ENCODE results near the gene NAE1. TPM values are rescaled to one million over a fixed set of nuclear protein-coding genes. Genes with fewer than 3 reads are reported as not detected.

NAE1 gene
- total RNA-seq, 1 experiment from 2014 or later, result 129 TPM

GRCh38 chr16:66758086-66758485, 72.7 kb downstream of the NAE1 start:
- H3K27me3 Mint-ChIP-seq (ENCODE audit: low read depth), result peaks cover 11% of the 10 kb centered on the region
- no peak overlapping the region for H3K27ac Mint-ChIP-seq
- H3K9me3 Mint-ChIP-seq, result no peaks in the 10 kb centered on the region
- ATAC-seq (no peak), DNase-seq (ENCODE audit: low spot score) (no peak)
- ChIA-PET POLR2A (no interaction called here), CTCF (interaction anchor here (1.6 kb wide), 1 partner anchor 18 kb away, joined by 4 read pairs; no protein-coding TSS in a partner anchor)
- no peak for TF ChIP-seq USF1 (CRISPR knock-in tag; IDR thresholded peaks at IDR 0.05)
- TF ChIP-seq NR2C2 (CRISPR knock-in tag; IDR thresholded peaks at IDR 0.05), result no peak
- TF ChIP-seq CTCF (IDR thresholded peaks at IDR 0.05), result no peak
- TF ChIP-seq AR (CRISPR knock-in tag; IDR thresholded peaks at IDR 0.05), result no peak
- no peak for TF ChIP-seq AFF4 (CRISPR knock-in tag; IDR thresholded peaks at IDR 0.05; ENCODE audit: borderline replicate concordance)
- no peak for TF ChIP-seq JAZF1 (CRISPR knock-in tag; IDR thresholded peaks at IDR 0.05)
- no peak for TF ChIP-seq SOX15 (CRISPR knock-in tag; IDR thresholded peaks at IDR 0.05)
- TF ChIP-seq HMGA2 (CRISPR knock-in tag; IDR thresholded peaks at IDR 0.05), result no peak
- no peak for TF ChIP-seq CREB1 (CRISPR knock-in tag; IDR thresholded peaks at IDR 0.05)
- no peaks in the 10 kb centered on the region for H3K36me3 Mint-ChIP-seq
- H3K4me3 Mint-ChIP-seq, result no peak overlapping the region
- H3K4me1 Mint-ChIP-seq, result no peaks in the 10 kb centered on the region

GRCh38 chr16:66754819-66755218, 76.0 kb downstream of the NAE1 start:
- TF ChIP-seq E2F1 (CRISPR knock-in tag; IDR thresholded peaks at IDR 0.05) (no peak), ERG (CRISPR knock-in tag; IDR thresholded peaks at IDR 0.05) (no peak), GABPB1 (CRISPR knock-in tag; IDR thresholded peaks at IDR 0.05) (no peak), GTF2I (CRISPR knock-in tag; conservative IDR thresholded peaks at IDR 0.05) (no peak), GRHL2 (CRISPR knock-in tag; IDR thresholded peaks at IDR 0.05; ENCODE audit: insufficient replicate concordance, severe bottlenecking) (no peak), NFATC4 (CRISPR knock-in tag; IDR thresholded peaks at IDR 0.05) (no peak)
- H3K36me3 Mint-ChIP-seq, result peaks cover 7% of the 10 kb centered on the region
- no peak overlapping the region for H3K27ac Mint-ChIP-seq

More at GRCh38 chr16:66754819-66755218, 76.0 kb downstream of the NAE1 start:
- H3K4me1 Mint-ChIP-seq, result peaks cover 16% of the 10 kb centered on the region
- CTCF ChIA-PET, result interaction anchor here (1.0 to 1.8 kb wide), 2 partner anchors 15 to 76 kb away, joined by 4 to 6 read pairs; partner anchors contain the start of gene NAE1
- H3K27me3 Mint-ChIP-seq (ENCODE audit: low read depth), result peaks cover 21% of the 10 kb centered on the region
- ATAC-seq, result no peak
- POLR2A ChIA-PET, result no interaction called here
- no peak overlapping the region for H3K4me3 Mint-ChIP-seq
- no peak for DNase-seq (ENCODE audit: low spot score)
- no peaks in the 10 kb centered on the region for H3K9me3 Mint-ChIP-seq
